OCI-LY1 (cell line): ENCODE results near the gene PRKCA.

ENCODE experiments used
- H2AFZ ChIP-seq: fragments of 200-600 bp; sonication (generic), shearing (Covaris generic); 2 replicates; pipeline ENCODE4 v1.6.0; 2014; ENCODE audit warnings: antibody characterized with exemption, mild to moderate bottlenecking, low read length
- H3F3A ChIP-seq: fragments of 200-600 bp; sonication (generic), shearing (Covaris generic); 2 replicates; pipeline ENCODE4 v1.6.0; 2014; ENCODE audit warnings: mild to moderate bottlenecking, antibody characterized with exemption, low read length, moderate library complexity; ENCODE audit not compliant: insufficient read depth
- H3K27ac ChIP-seq: fragments of 200-600 bp; sonication (generic); 2 replicates; pipeline ENCODE4 v1.5.1; 2014; ENCODE audit warnings: low read length, mixed run types, mild to moderate bottlenecking, low read depth; ENCODE audit not compliant: poor library complexity, severe bottlenecking
- H3K27me3 ChIP-seq: fragments of 200-600 bp; sonication (generic); 2 replicates; pipeline ENCODE4 v1.6.0; 2014; ENCODE audit warnings: antibody characterized with exemption, mild to moderate bottlenecking, low read length, moderate library complexity; ENCODE audit not compliant: insufficient read depth
- H3K36me3 ChIP-seq: fragments of 200-600 bp; sonication (generic); 2 replicates; pipeline ENCODE4 v1.6.1; 2014; ENCODE audit warnings: mild to moderate bottlenecking, antibody characterized with exemption, low read length, moderate library complexity, mixed read lengths; ENCODE audit not compliant: insufficient read depth
- H3K4me1 ChIP-seq: fragments of 200-600 bp; sonication (generic); 2 replicates; pipeline ENCODE4 v1.5.1; 2014; ENCODE audit warnings: mild to moderate bottlenecking, low read length, moderate library complexity; ENCODE audit not compliant: insufficient read depth, severe bottlenecking
- H3K4me2 ChIP-seq: fragments of 200-600 bp; sonication (generic), shearing (Covaris generic); 2 replicates; pipeline ENCODE4 v1.6.1; 2014; ENCODE audit warnings: low read length
- H3K4me3 ChIP-seq: fragments of 200-600 bp; sonication (generic); 2 replicates; pipeline ENCODE4 v1.5.1; 2014; ENCODE audit warnings: low read length, low read depth, mild to moderate bottlenecking, mixed read lengths; ENCODE audit not compliant: poor library complexity, severe bottlenecking
- H3K79me2 ChIP-seq: fragments of 200-600 bp; shearing (Covaris generic); 2 replicates; pipeline ENCODE4 v1.6.1; 2016; ENCODE audit warnings: mixed run types, low read length, mixed read lengths; ENCODE audit not compliant: insufficient read depth
- H3K9ac ChIP-seq: fragments of 200-600 bp; sonication (generic), shearing (Covaris generic); 2 replicates; pipeline ENCODE4 v1.6.1; 2014; ENCODE audit warnings: mild to moderate bottlenecking, low read length, mixed read lengths
- H3K9me2 ChIP-seq: fragments of 200-600 bp; sonication (generic), shearing (Covaris generic); 2 replicates; pipeline ENCODE4 v1.6.1; 2014; ENCODE audit warnings: low read depth, mild to moderate bottlenecking, low read length, mixed read lengths
- H3K9me3 ChIP-seq: fragments of 200-600 bp; shearing (Covaris generic); 2 replicates; pipeline ENCODE4 v1.6.1; 2014; ENCODE audit warnings: low read length, mixed read lengths
- H4K20me1 ChIP-seq: fragments of 200-600 bp; sonication (generic), shearing (Covaris generic); 2 replicates; pipeline ENCODE4 v1.6.0; 2016; ENCODE audit warnings: mild to moderate bottlenecking, low read length; ENCODE audit not compliant: insufficient read depth
- CTCF ChIP-seq: fragments of 200-600 bp; sonication (generic), shearing (Covaris generic); IDR thresholded peaks from 2 replicates; pipeline ENCODE4 v1.5.1; 2017; ENCODE audit warnings: mild to moderate bottlenecking, antibody characterized with exemption, low read length, moderate library complexity, mixed read lengths
- EZH2 ChIP-seq: fragments of 200-600 bp; sonication (generic), shearing (Covaris generic); IDR thresholded peaks from 2 replicates; pipeline ENCODE4 v1.8.0; 2017; ENCODE audit warnings: borderline replicate concordance, mixed run types, mild to moderate bottlenecking, antibody characterized with exemption, low read length, moderate library complexity, mixed read lengths

PRKCA gene

GRCh38 chr17:66733759-66734158 is 431.3 kb downstream of the PRKCA start:
- TF ChIP-seq EZH2: no peak
- TF ChIP-seq CTCF: no peak
- Histone ChIP-seq H3F3A (no peaks in the 10 kb centered on the region), H3K9ac (no peak overlapping the region), H3K36me3 (peaks cover 37% of the 10 kb centered on the region), H3K79me2 (no peaks in the 10 kb centered on the region), H3K27me3 (no peaks in the 10 kb centered on the region), H3K4me2 (no peak overlapping the region), H3K4me1 (no peaks in the 10 kb centered on the region), H3K27ac (no peak overlapping the region), H3K9me3 (no peaks in the 10 kb centered on the region), H3K4me3 (no peak overlapping the region), H2AFZ (no peak overlapping the region), H3K9me2 (no peaks in the 10 kb centered on the region), H4K20me1 (no peaks in the 10 kb centered on the region)

- Histone ChIP-seq H3K27me3 (no peaks in the 10 kb centered on the region), H3K36me3 (peaks cover 43% of the 10 kb centered on the region), H3K4me2 (no peak overlapping the region), H3K4me3 (no peak overlapping the region), H3K9me3 (no peaks in the 10 kb centered on the region), H3K9me2 (no peaks in the 10 kb centered on the region), H2AFZ (no peak overlapping the region), H3K27ac (no peak overlapping the region), H3F3A (no peaks in the 10 kb centered on the region), H3K4me1 (no peaks in the 10 kb centered on the region), H4K20me1 (no peaks in the 10 kb centered on the region), H3K79me2 (no peaks in the 10 kb centered on the region), H3K9ac (no peak overlapping the region)
- TF ChIP-seq EZH2 (no peak), CTCF (no peak)
These were observed 432.0 kb downstream of the PRKCA start for GRCh38 chr17:66734186-66734943.

- no peak overlapping the region for H3K27ac ChIP-seq
- no peaks in the 10 kb centered on the region for H3F3A ChIP-seq
- no peak overlapping the region for H3K4me2 ChIP-seq
- no peaks in the 10 kb centered on the region for H3K9me3 ChIP-seq
- H4K20me1 ChIP-seq: no peaks in the 10 kb centered on the region
- no peaks in the 10 kb centered on the region for H3K27me3 ChIP-seq
- H2AFZ ChIP-seq: no peak overlapping the region
- no peak overlapping the region for H3K9ac ChIP-seq
- H3K4me3 ChIP-seq: no peak overlapping the region
- no peak for TF ChIP-seq CTCF
- no peak for TF ChIP-seq EZH2
- no peaks in the 10 kb centered on the region for H3K9me2 ChIP-seq
- no peaks in the 10 kb centered on the region for H3K4me1 ChIP-seq
- H3K36me3 ChIP-seq: peaks cover 50% of the 10 kb centered on the region
- H3K79me2 ChIP-seq: no peaks in the 10 kb centered on the region
These were observed 435.1 kb downstream of the PRKCA start for GRCh38 chr17:66737524-66737923.
